Measurements from ENCODE around the gene SLC24A3. TPM values are rescaled to one million over a fixed set of nuclear protein-coding genes. Genes with fewer than 3 reads are reported as not detected.

Gene SLC24A3
- total RNA-seq, 2 donors from 2014 or later = 1.4 to 3.7 TPM

DNA sequence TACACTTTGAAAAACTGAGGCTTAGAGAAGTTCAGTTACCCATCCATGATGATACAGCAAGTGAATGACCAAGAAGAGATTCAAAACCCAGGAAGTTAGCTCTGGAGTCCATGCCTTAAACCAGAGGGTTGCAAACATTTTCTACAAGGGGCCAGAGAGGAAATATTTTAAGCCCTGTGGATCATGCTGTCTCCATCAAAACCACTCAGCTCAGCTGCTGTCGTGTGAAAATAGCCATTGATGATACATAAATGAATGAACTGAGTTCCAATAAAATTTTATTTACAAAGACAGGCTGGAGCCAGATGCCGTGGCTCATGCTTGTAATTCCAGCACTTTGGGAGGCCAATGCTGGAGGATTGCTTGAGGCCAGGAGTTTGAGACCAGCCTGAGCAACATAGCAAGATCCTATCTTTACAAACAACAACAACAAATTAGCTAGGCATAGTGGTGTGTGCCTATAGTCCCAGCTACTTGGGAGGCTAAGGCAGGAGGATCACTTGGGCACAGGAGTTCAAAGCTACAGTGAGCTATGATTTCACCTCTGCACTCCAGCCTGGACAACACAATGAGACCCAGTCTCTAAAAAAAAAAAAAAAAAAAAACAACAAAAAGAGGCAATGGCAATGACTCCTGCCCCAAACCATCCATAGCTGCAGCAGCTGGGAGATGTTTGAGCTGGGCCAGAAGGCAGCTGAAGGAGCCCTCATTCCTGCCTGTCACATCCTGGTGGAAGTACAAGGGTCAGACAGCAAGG lies 501.6 kb downstream of the SLC24A3 start:
- TF ChIP-seq, protein P1, sequence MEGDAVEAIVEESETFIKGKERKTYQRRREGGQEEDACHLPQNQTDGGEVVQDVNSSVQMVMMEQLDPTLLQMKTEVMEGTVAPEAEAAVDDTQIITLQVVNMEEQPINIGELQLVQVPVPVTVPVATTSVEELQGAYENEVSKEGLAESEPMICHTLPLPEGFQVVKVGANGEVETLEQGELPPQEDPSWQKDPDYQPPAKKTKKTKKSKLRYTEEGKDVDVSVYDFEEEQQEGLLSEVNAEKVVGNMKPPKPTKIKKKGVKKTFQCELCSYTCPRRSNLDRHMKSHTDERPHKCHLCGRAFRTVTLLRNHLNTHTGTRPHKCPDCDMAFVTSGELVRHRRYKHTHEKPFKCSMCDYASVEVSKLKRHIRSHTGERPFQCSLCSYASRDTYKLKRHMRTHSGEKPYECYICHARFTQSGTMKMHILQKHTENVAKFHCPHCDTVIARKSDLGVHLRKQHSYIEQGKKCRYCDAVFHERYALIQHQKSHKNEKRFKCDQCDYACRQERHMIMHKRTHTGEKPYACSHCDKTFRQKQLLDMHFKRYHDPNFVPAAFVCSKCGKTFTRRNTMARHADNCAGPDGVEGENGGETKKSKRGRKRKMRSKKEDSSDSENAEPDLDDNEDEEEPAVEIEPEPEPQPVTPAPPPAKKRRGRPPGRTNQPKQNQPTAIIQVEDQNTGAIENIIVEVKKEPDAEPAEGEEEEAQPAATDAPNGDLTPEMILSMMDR (IDR thresholded peaks at IDR 0.05) = no peak

DNA sequence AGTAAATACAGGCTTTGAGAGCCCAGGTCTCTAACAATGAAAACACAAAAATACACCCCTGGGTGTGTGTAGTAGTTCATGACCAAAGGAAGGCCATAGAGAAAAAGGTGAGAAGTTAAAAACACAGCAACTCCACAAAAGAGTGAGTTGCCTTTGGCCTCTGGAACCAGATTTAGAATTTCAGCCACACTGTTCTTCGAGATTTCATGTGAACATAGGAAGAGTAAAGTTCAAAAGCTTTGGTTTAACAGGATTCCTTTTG lies 502.1 kb downstream of the SLC24A3 start:
- DNase-seq (ENCODE audit: low spot score) = no peak
- H3K36me3 ChIP-seq = no peaks in the 10 kb centered on the region
- TF ChIP-seq, protein P1 (IDR thresholded peaks at IDR 0.05) = no peak
- no peaks in the 10 kb centered on the region for H3K9me3 ChIP-seq
- peaks cover 0 to 5% of the 10 kb centered on the region in 2 donors for H3K4me1 ChIP-seq
- no peaks in the 10 kb centered on the region for H3K27me3 ChIP-seq
- no peak overlapping the region for H3K27ac ChIP-seq
- H3K4me3 ChIP-seq = no peak overlapping the region

More for the DNA sequence above, 501.6 kb downstream of the SLC24A3 start:
- DNase-seq (ENCODE audit: low spot score) = no peak
- Histone ChIP-seq H3K4me1 (peaks cover 0 to 5% of the 10 kb centered on the region in 2 donors), H3K27me3 (no peaks in the 10 kb centered on the region), H3K36me3 (no peaks in the 10 kb centered on the region), H3K9me3 (no peaks in the 10 kb centered on the region), H3K27ac (no peak overlapping the region), H3K4me3 (no peak overlapping the region)

DNA sequence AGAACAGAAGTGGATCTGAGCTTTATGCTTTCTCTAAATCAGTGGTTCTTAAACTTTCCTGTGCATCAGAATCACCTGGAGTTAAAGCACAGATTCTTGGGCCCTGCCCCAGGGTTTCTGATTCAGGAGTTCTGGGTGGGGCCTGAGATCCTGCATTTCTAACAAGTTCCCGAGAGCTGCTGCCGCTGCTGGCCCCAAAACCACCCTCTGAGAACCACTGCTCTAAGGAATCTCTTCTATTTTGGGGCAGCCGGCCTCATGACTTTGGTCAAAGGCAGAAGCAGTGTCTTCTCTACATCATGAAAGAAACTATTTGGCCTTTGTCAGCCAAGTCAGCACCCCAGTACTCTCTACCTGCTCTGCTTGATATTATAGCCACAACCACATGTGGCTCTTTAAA lies 503.5 kb downstream of the SLC24A3 start:
- no peaks in the 10 kb centered on the region for H3K9me3 ChIP-seq
- TF ChIP-seq, protein P1 (IDR thresholded peaks at IDR 0.05) = no peak
- no peak overlapping the region for H3K27ac ChIP-seq
- H3K4me1 ChIP-seq = no peaks in the 10 kb centered on the region
- H3K27me3 ChIP-seq = no peaks in the 10 kb centered on the region
- no peak for DNase-seq (ENCODE audit: low spot score)
- H3K4me3 ChIP-seq = no peak overlapping the region
- no peaks in the 10 kb centered on the region for H3K36me3 ChIP-seq

DNA sequence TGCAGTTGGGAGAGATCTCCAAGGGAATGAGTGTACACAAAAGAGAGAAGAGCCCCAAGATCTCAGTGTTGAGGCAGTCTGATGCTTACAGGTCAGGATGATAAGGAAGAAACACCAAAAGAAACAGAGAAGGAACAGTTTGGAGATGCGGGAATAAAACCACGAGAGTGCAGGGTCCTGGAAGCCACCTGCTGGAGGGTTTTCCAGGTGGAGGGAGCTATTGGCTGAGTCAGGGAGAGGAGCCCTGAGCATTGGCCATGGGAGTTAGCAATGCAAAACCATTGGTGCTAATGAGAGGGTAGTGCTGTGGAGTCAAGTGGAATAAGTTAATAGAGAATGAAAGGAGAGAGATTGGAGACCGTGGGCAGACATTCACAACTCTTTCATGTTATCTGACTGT lies 506.4 kb downstream of the SLC24A3 start:
- Histone ChIP-seq H3K4me3 (no peak overlapping the region), H3K9me3 (no peaks in the 10 kb centered on the region), H3K27me3 (no peaks in the 10 kb centered on the region), H3K27ac (no peak overlapping the region), H3K4me1 (no peaks in the 10 kb centered on the region), H3K36me3 (no peaks in the 10 kb centered on the region)
- no peak for DNase-seq (ENCODE audit: low spot score)
- TF ChIP-seq, protein P1 (IDR thresholded peaks at IDR 0.05) = no peak

DNA sequence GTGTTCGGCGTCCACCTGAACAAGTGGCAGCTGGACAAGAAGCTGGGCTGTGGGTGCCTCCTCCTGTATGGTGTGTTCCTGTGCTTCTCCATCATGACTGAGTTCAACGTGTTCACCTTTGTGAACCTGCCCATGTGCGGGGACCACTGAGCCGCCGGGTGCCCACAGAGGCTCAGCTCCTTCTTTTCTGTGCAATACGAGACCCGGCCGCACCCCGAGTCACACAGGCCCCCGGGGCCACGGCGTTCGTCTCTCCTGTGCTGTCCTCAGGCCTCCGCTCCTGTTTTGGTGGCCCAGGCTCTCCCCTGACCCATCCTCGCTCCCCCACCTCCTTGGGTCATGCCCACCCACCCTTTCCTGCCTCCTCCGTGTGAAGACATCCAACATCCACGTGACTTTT lies 508.5 kb downstream of the SLC24A3 start:
- Histone ChIP-seq H3K9me3 (no peaks in the 10 kb centered on the region), H3K36me3 (no peaks in the 10 kb centered on the region), H3K4me1 (no peaks in the 10 kb centered on the region), H3K27me3 (no peaks in the 10 kb centered on the region), H3K4me3 (no peak overlapping the region), H3K27ac (no peak overlapping the region)
- DNase-seq (ENCODE audit: low spot score) = no peak
- TF ChIP-seq, protein P1 (IDR thresholded peaks at IDR 0.05) = no peak

DNA sequence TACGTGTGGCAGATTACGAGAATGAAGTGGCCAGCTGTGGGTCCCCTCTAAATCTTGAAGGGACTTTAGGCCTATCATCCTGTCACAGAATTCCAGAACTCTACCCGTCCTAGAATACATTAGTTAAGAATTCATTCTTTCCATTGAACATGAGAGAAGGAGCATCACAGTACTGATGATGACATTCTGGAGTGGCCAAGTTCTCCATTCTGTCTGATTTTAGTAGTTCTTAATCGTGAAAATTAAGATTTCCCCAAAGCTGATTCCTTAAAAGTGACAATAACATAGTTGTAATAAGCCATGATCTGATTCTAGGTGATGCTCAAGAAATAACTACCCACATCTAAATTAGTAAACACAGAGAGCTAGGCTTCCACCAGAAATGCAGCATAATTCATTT lies 510.6 kb downstream of the SLC24A3 start:
- TF ChIP-seq, protein P1 (IDR thresholded peaks at IDR 0.05) = no peak

More for the DNA sequence above, 510.6 kb downstream of the SLC24A3 start:
- no peak for DNase-seq (ENCODE audit: low spot score)
- H3K27ac ChIP-seq = no peak overlapping the region
- no peaks in the 10 kb centered on the region for H3K4me1 ChIP-seq
- no peaks in the 10 kb centered on the region for H3K36me3 ChIP-seq
- H3K27me3 ChIP-seq = no peaks in the 10 kb centered on the region
- H3K4me3 ChIP-seq = no peak overlapping the region
- H3K9me3 ChIP-seq = no peaks in the 10 kb centered on the region
